Measurements from ENCODE around the gene KLHL42. TPM values are rescaled to one million over a fixed set of nuclear protein-coding genes. Genes with fewer than 3 reads are reported as not detected.

Gene KLHL42
- total RNA-seq, 1 experiment from 2014 or later, result 35.8 TPM

DNA sequence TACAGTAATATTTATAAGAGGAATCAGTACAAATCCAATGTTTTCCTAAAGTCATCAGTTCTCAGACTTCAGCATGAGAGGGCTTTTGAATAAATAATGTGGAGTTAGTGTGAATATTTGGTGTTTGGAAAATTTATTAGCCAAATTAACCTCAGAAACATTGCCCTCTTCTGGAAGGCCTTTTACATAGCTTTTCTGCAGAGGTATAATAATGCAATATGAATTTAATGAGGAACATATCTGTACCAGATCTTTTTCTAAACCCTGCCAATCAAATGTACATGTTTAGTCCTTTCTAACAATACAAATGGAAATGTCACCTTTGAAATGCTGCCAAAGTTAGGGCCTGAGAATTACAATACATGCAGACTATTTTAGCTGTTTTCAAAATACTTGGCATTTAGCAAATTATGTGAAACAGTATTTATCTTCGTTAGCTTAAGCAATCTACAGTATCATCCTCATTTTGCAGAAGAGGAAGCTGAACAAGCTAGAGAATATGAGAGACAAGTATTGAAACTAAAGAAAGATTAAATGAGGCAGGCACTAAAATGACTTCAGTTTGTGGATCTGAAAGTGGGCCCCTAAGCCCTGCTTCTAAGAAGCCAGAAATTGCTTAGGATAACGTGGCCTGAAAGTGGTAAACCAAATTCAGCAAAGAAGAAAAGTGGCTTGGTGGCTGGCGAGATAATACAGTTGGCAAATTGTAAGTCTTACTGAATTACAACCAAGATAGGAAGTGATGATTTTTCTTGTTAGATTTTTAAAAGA is 60.4 kb downstream of the KLHL42 start:
- no peak overlapping the region; a peak in 1 of 7 replicates for H3K27ac Mint-ChIP-seq
- Histone ChIP-seq H3K23ac (ENCODE audit: insufficient read length, low read depth, low read length) (no peak overlapping the region), H3K4ac (ENCODE audit: low read depth, low read length) (no peak overlapping the region), H3K23me2 (ENCODE audit: insufficient read length, low read depth, low read length, poor library complexity, severe bottlenecking) (no peaks in the 10 kb centered on the region), H3K9me3 (ENCODE audit: control insufficient read depth, low read depth, low read length) (no peaks in the 10 kb centered on the region), H4K5ac (ENCODE audit: insufficient read length, low read depth, low read length) (no peak overlapping the region), H2BK20ac (ENCODE audit: low read depth, low read length, poor library complexity, severe bottlenecking) (no peak overlapping the region), H2BK12ac (ENCODE audit: insufficient read length, low read depth, low read length) (no peak overlapping the region), H4K8ac (replicated peaks; ENCODE audit: insufficient read length, low read depth, low read length) (no peak overlapping the region), H2BK5ac (ENCODE audit: insufficient read length, low read length) (no peak overlapping the region), H2AK5ac (ENCODE audit: insufficient read length, low read length) (no peak overlapping the region), H3K18ac (ENCODE audit: insufficient read length, low read depth, low read length) (no peak overlapping the region), H3K4me1 (ENCODE audit: insufficient read depth, low read length) (no peaks in the 10 kb centered on the region), H3K14ac (ENCODE audit: insufficient read depth, low read length) (no peak overlapping the region), H3K79me2 (ENCODE audit: insufficient read depth, low read length) (no peaks in the 10 kb centered on the region), H3T11ph (ENCODE audit: low read length) (no peak overlapping the region), H3K4me2 (ENCODE audit: insufficient read depth, insufficient read length, low read length) (no peak overlapping the region), H3K9ac (ENCODE audit: extremely low read depth, insufficient read length, low read length) (no peak overlapping the region), H4K20me1 (ENCODE audit: control insufficient read depth, insufficient read depth, insufficient read length) (no peaks in the 10 kb centered on the region), H3K79me1 (ENCODE audit: insufficient read depth, low read depth, low read length, poor library complexity, severe bottlenecking) (no peaks in the 10 kb centered on the region), H2BK120ac (ENCODE audit: low read depth, low read length, poor library complexity, severe bottlenecking) (no peak overlapping the region), H3K27me3 (ENCODE audit: insufficient read depth, low read length) (no peaks in the 10 kb centered on the region), H3K27ac (ENCODE audit: insufficient read length, low read depth, low read length) (no peak overlapping the region), H3K56ac (ENCODE audit: insufficient read length, low read depth, low read length) (no peak overlapping the region), H4K91ac (ENCODE audit: insufficient read length, low read depth, low read length) (no peak overlapping the region), H2AFZ (ENCODE audit: low read length) (no peak overlapping the region), H2BK15ac (ENCODE audit: low read depth, low read length) (no peak overlapping the region)
- TF ChIP-seq, protein P1, sequence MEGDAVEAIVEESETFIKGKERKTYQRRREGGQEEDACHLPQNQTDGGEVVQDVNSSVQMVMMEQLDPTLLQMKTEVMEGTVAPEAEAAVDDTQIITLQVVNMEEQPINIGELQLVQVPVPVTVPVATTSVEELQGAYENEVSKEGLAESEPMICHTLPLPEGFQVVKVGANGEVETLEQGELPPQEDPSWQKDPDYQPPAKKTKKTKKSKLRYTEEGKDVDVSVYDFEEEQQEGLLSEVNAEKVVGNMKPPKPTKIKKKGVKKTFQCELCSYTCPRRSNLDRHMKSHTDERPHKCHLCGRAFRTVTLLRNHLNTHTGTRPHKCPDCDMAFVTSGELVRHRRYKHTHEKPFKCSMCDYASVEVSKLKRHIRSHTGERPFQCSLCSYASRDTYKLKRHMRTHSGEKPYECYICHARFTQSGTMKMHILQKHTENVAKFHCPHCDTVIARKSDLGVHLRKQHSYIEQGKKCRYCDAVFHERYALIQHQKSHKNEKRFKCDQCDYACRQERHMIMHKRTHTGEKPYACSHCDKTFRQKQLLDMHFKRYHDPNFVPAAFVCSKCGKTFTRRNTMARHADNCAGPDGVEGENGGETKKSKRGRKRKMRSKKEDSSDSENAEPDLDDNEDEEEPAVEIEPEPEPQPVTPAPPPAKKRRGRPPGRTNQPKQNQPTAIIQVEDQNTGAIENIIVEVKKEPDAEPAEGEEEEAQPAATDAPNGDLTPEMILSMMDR (conservative IDR thresholded peaks at IDR 0.05), result peak; percentile 24; the same call in 2 of the 3 replicates
- H3K4me1 Mint-ChIP-seq, result no peaks in the 10 kb centered on the region
- WGBS (ENCODE audit: extremely low coverage, insufficient read length, low lambda C conversion rate), result no CpG with 5 or more reads among the region's 3 CpGs
- no peaks in the 10 kb centered on the region for H3K36me3 Mint-ChIP-seq (ENCODE audit: insufficient read depth in 1 of 3, low read depth in 3 of 3)
- DNase-seq, result no peak
- peaks cover 0 to 1% of the 10 kb centered on the region in 2 experiments; a peak in 1 of 5 replicates for H3K9me3 Mint-ChIP-seq
- no peaks in the 10 kb centered on the region for H3K27me3 Mint-ChIP-seq (ENCODE audit: low read depth)
- H3K4me3 Mint-ChIP-seq, result no peak overlapping the region

Data from H9 (cell line).